IMR-90 (cell line): ENCODE data around the gene WDR11. TPM values are rescaled to one million over a fixed set of nuclear protein-coding genes. Genes with fewer than 3 reads are reported as not detected.
A peak's percentile ranks its signal among the peaks of the same experiment; 100 is the strongest.

ENCODE experiments used
- ATAC-seq: fragments of 200-7000 bp; cut with Tn5 transposase; 2 replicates; pipeline ENCODE4 v1.9.1; 2020; ENCODE audit warnings: low read depth, mild to moderate bottlenecking, moderate library complexity
- BruUV-seq: library from RNA; stranded (reverse); fragments of 400-500 nt; replicated peaks from 2 replicates; lab custom pipeline; 2021; lab: Mats Ljungman, UMichigan
- CTCF ChIA-PET: fragments of 300-600 bp; formaldehyde crosslinking; extraction: SDS; loops from one replicate; lab custom pipeline; 2021; ENCODE audit warnings: antibody characterized with exemption; lab: Yijun Ruan, JAX
- POLR2A ChIA-PET: fragments of 300-600 bp; sonication (Branson Sonifier 250); formaldehyde crosslinking; loops from one replicate; lab custom pipeline; 2022; ENCODE audit warnings: antibody characterized with exemption; ENCODE audit not compliant: unreplicated experiment; lab: Charles Lee
- DNase-seq: peaks from one replicate; pipeline ENCODE4 v3.0.0; 2013
- H2AFZ ChIP-seq: replicated peaks from 2 replicates; pipeline ENCODE3; 2013; ENCODE audit warnings: low read length, mild to moderate bottlenecking; ENCODE audit not compliant: poor library complexity
- H2AK5ac ChIP-seq: 2 replicates; pipeline ENCODE4 v1.6.1; 2013; ENCODE audit warnings: low read depth, low read length, inconsistent platforms
- H2AK9ac ChIP-seq: replicated peaks from 2 replicates; pipeline ENCODE3; 2013; ENCODE audit warnings: mild to moderate bottlenecking, low read depth, low read length, moderate library complexity; ENCODE audit not compliant: poor library complexity
- H2BK120ac ChIP-seq: 2 replicates; pipeline ENCODE4 v1.6.1; 2013; ENCODE audit warnings: low read depth, low read length, inconsistent platforms
- H2BK15ac ChIP-seq: 3 replicates; pipeline ENCODE4 v1.6.1; 2013; ENCODE audit warnings: low read depth, low read length, inconsistent platforms
- H2BK20ac ChIP-seq: 2 replicates; pipeline ENCODE4 v1.6.1; 2013; ENCODE audit warnings: low read depth, mild to moderate bottlenecking, inconsistent platforms, low read length, moderate library complexity
- H2BK5ac ChIP-seq: 2 replicates; pipeline ENCODE4 v1.6.1; 2013; ENCODE audit warnings: mild to moderate bottlenecking, low read depth, low read length, inconsistent platforms; ENCODE audit not compliant: poor library complexity, severe bottlenecking
- H3K14ac ChIP-seq: replicated peaks from 2 replicates; pipeline ENCODE4 v1.6.1; 2013; ENCODE audit warnings: low read depth, low read length, inconsistent platforms
- H3K18ac ChIP-seq: 2 replicates; pipeline ENCODE4 v1.6.1; 2013; ENCODE audit warnings: low read depth, low read length, control low read depth
- H3K23ac ChIP-seq: 2 replicates; pipeline ENCODE4 v1.6.1; 2013; ENCODE audit warnings: low read depth, low read length, inconsistent platforms
- H3K27ac ChIP-seq: 2 replicates; pipeline ENCODE4 v1.5.1; 2013; ENCODE audit warnings: mild to moderate bottlenecking, control low read depth, low read length; ENCODE audit not compliant: insufficient read depth
- H3K27me3 ChIP-seq: 2 replicates; pipeline ENCODE4 v1.6.1; 2013; ENCODE audit warnings: low read length; ENCODE audit not compliant: control insufficient read depth, insufficient read depth
- H3K36me3 ChIP-seq: 2 replicates; pipeline ENCODE4 v1.6.1; 2013; ENCODE audit warnings: low read length, mixed read lengths; ENCODE audit not compliant: control insufficient read depth, insufficient read depth
- H3K4ac ChIP-seq: 2 replicates; pipeline ENCODE4 v1.6.1; 2013; ENCODE audit warnings: low read depth, low read length, inconsistent platforms
- H3K4me1 ChIP-seq: 2 replicates; pipeline ENCODE4 v1.6.1; 2013; ENCODE audit warnings: low read length, mixed read lengths; ENCODE audit not compliant: control insufficient read depth, insufficient read depth
- H3K4me2 ChIP-seq: 2 replicates; pipeline ENCODE4 v1.6.1; 2013; ENCODE audit warnings: low read depth, mild to moderate bottlenecking, control low read depth, low read length, moderate library complexity
- H3K4me3 ChIP-seq: 2 replicates; pipeline ENCODE4 v1.5.1; 2013; ENCODE audit warnings: low read depth, mild to moderate bottlenecking, control low read depth, low read length, moderate library complexity; ENCODE audit not compliant: insufficient read depth
- H3K56ac ChIP-seq: 2 replicates; pipeline ENCODE4 v1.6.1; 2013; ENCODE audit warnings: low read length, inconsistent platforms; ENCODE audit not compliant: insufficient read depth; ENCODE audit errors: extremely low read depth
- H3K79me1 ChIP-seq, 2 experiments: 2 replicates each; pipeline ENCODE4 v1.6.1; 2013; ENCODE audit warnings: low read length in 2 of 2, inconsistent platforms in 1 of 2, low read depth in 1 of 2
- H3K9ac ChIP-seq: 2 replicates; pipeline ENCODE4 v1.6.1; 2013; ENCODE audit warnings: low read depth, low read length, control low read depth
- H3K9me1 ChIP-seq: 2 replicates; pipeline ENCODE4 v1.6.1; 2013; ENCODE audit warnings: low read length, inconsistent platforms; ENCODE audit not compliant: insufficient read depth
- H3K9me3 ChIP-seq: 2 replicates; pipeline ENCODE4 v1.6.1; 2013; ENCODE audit warnings: low read length; ENCODE audit not compliant: control insufficient read depth, insufficient read depth
- H4K20me1 ChIP-seq: 2 replicates; pipeline ENCODE4 v1.6.1; 2013; ENCODE audit warnings: low read length, inconsistent platforms; ENCODE audit not compliant: insufficient read depth
- H4K5ac ChIP-seq: 2 replicates; pipeline ENCODE4 v1.6.1; 2013; ENCODE audit warnings: mild to moderate bottlenecking, low read depth, low read length, control low read depth
- H4K8ac ChIP-seq, 2 experiments: 2 replicates each; pipeline ENCODE4 v1.6.1; 2013; ENCODE audit warnings: low read depth in 2 of 2, low read length in 2 of 2, control low read depth in 1 of 2, inconsistent platforms in 1 of 2
- H4K91ac ChIP-seq: 2 replicates; pipeline ENCODE4 v1.6.1; 2013; ENCODE audit warnings: low read depth, low read length, inconsistent platforms; ENCODE audit not compliant: insufficient read depth
- CEBPB ChIP-seq: IDR thresholded peaks from 2 replicates; pipeline ENCODE4 v1.6.1; 2012; ENCODE audit warnings: low read depth, low read length, improper control_type of control experiment
- FOS ChIP-seq: fragments of 150-350 bp; IDR thresholded peaks from 2 replicates; pipeline ENCODE4 v1.6.1; 2016; ENCODE audit warnings: low read depth, low read length
- MAZ ChIP-seq: IDR thresholded peaks from 2 replicates; pipeline ENCODE4 v1.6.1; 2012; ENCODE audit warnings: low read depth, mild to moderate bottlenecking, low read length, improper control_type of control experiment, moderate library complexity, borderline replicate concordance
- MXI1 ChIP-seq: IDR thresholded peaks from 2 replicates; pipeline ENCODE4 v1.6.1; 2012; ENCODE audit warnings: low read depth, mild to moderate bottlenecking, low read length, moderate library complexity, borderline replicate concordance
- NFE2L2 ChIP-seq: fragments of 150-350 bp; IDR thresholded peaks from 2 replicates; pipeline ENCODE4 v1.6.1; 2016; ENCODE audit warnings: low read depth, mild to moderate bottlenecking, low read length
- SMC3 ChIP-seq: fragments of 150-350 bp; IDR thresholded peaks from 2 replicates; pipeline ENCODE4 v1.6.1; 2016; ENCODE audit warnings: low read depth, mild to moderate bottlenecking, antibody characterized with exemption, low read length, moderate library complexity
- WGBS, 2 experiments: methylation state at CpG; one replicate each; pipeline versions ENCODE4 v1.1.5 to v1.1.7; 2013; ENCODE audit warnings: missing lambda C conversion rate in 2 of 2; ENCODE audit not compliant: insufficient read length in 1 of 2; ENCODE audit errors: extremely low coverage in 2 of 2; 5-methylcytosine and 5-hydroxymethylcytosine counted together
- dilution Hi-C: fragments of 300-500 bp; cut with HindIII; formaldehyde crosslinking; loops from one replicate; pipeline ENCODE4 v1.14.3; 2018; ENCODE audit warnings: low sequenced_read_pairs; ENCODE audit not compliant: unreplicated experiment
- in situ Hi-C: fragments of 300-500 bp; cut with MboI; formaldehyde crosslinking; loops from 3 replicates; pipeline ENCODE4 v1.14.3; 2019; ENCODE audit warnings: low sequenced_read_pairs, inconsistent platforms, mixed read lengths
- intact Hi-C: fragments of 100-400 bp; cut with micrococcal nuclease; formaldehyde crosslinking; loops from 2 replicates; pipeline ENCODE4 v1.10.0; 2022
- polyA plus RNA-seq, 3 experiments: library from polyadenylated mRNA; depleted of rRNA; stranded (reverse); fragments of >200 nt; gene quantifications; 2 replicates each; pipeline ENCODE4 v1.2.3, GENCODE V29; 2012; ENCODE audit warnings: low replicate concordance in 1 of 3
- total RNA-seq: library from RNA; depleted of rRNA; stranded (reverse); fragments of >200 nt; gene quantifications from 2 replicates; pipeline ENCODE4 v1.2.3, GENCODE V29; 2012
- TF ChIP-seq, protein P1 (sequence below): fragments of 150-350 bp; IDR thresholded peaks from 2 replicates; pipeline ENCODE4 v1.6.1; 2017; ENCODE audit warnings: mild to moderate bottlenecking, antibody characterized with exemption, low read length, low read depth

WDR11 gene
- total and polyA plus RNA-seq, 2 of the 4 experiments (the other 2 are of a cell fraction): 31.6 to 62.6 TPM

DNA sequence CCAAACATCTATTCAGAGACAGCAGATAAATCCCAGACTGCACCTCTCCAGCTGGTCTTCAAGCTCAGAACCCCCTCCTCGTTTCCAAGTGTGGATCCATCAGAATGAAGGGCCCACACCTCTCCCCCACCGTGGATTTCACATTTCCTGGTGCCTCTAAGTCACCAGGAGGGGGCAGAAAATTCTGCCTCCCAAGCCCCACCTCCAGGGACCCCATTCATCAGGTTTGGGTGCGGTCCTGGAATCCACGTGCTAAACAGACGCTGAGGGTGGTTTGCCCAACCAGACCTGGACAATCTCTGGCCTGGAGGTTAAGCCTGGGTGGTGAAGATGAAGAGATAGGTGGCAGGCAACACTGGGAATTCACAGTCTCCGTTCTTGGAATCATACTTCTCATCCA lies 92.4 kb downstream of the WDR11 start:
- Histone ChIP-seq H2AFZ (peak overlapping the region; percentile 92), H2BK5ac (no peak overlapping the region), H3K56ac (no peak overlapping the region), H3K9me1 (no peaks in the 10 kb centered on the region), H3K27ac (no peak overlapping the region), H3K18ac (no peak overlapping the region), H2BK120ac (no peak overlapping the region), H3K4ac (no peak overlapping the region), H2BK20ac (no peak overlapping the region), H2AK5ac (no peak overlapping the region), H4K5ac (no peak overlapping the region), H3K9ac (no peak overlapping the region), H2BK15ac (no peak overlapping the region), H3K79me1 (no peaks in the 10 kb centered on the region), H4K91ac (no peak overlapping the region), H3K27me3 (no peaks in the 10 kb centered on the region; the same call in none of the 2 replicates), H2AK9ac (no peak overlapping the region), H3K4me3 (no peak overlapping the region), H4K8ac (no peak overlapping the region), H3K9me3 (no peaks in the 10 kb centered on the region), H3K36me3 (no peaks in the 10 kb centered on the region), H4K20me1 (no peaks in the 10 kb centered on the region), H3K14ac (no peak overlapping the region), H3K4me2 (no peak overlapping the region), H3K4me1 (no peaks in the 10 kb centered on the region), H3K23ac (no peak overlapping the region)
- no peak for ATAC-seq
- no CpG with 5 or more reads among the region's 6 CpGs for WGBS, 2 experiments
- DNase-seq: no peak
- BruUV-seq: no TSS peak
- dilution Hi-C loops (no loop called here), in situ Hi-C loops (no loop called here), intact Hi-C loops (loop anchor here (1.0 to 10.0 kb wide), 5 partner anchors 664 to 1621 kb away; partner anchors contain the start of gene DMBT1)
- TF ChIP-seq FOS (no peak), SMC3 (no peak), NFE2L2 (no peak), MAZ (no peak), MXI1 (no peak), CEBPB (no peak)
- TF ChIP-seq, protein P1, sequence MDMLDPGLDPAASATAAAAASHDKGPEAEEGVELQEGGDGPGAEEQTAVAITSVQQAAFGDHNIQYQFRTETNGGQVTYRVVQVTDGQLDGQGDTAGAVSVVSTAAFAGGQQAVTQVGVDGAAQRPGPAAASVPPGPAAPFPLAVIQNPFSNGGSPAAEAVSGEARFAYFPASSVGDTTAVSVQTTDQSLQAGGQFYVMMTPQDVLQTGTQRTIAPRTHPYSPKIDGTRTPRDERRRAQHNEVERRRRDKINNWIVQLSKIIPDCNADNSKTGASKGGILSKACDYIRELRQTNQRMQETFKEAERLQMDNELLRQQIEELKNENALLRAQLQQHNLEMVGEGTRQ: no peak
- ChIA-PET POLR2A (no interaction called here), CTCF (no interaction called here)
